Measurements from ENCODE around the gene FAM13C. TPM values are rescaled to one million over a fixed set of nuclear protein-coding genes. Genes with fewer than 3 reads are reported as not detected.

FAM13C gene
- polyA plus RNA-seq, 2 of the 4 experiments (the other 2 are of a cell fraction) = not detected

- Histone ChIP-seq H3K4me3 (no peak overlapping the region), H3K9me3 (no peaks in the 10 kb centered on the region), H3K27ac (no peak overlapping the region), H3K4me1 (no peaks in the 10 kb centered on the region), H3K4me2 (no peak overlapping the region)
- POLR2A ChIA-PET = no interaction called here
- 10% methylated on average over 3 of the region's 3 CpGs for WGBS (ENCODE audit: missing lambda C conversion rate)
- TF ChIP-seq USF2 (IDR thresholded peaks at IDR 0.05) = no peak
- no peak for TF ChIP-seq NPAS2 (CRISPR knock-in tag; IDR thresholded peaks at IDR 0.05; ENCODE audit: borderline replicate concordance)
- no peak for TF ChIP-seq BCL3 (IDR thresholded peaks at IDR 0.05)
- no peak for TF ChIP-seq ZC3H11A (IDR thresholded peaks at IDR 0.05)
- TF ChIP-seq MAX (IDR thresholded peaks at IDR 0.05) = no peak
- TF ChIP-seq FOSL2 (IDR thresholded peaks at IDR 0.05) = no peak
- no peak for TF ChIP-seq FOSL2 (CRISPR knock-in tag; IDR thresholded peaks at IDR 0.05)
- no peak for TF ChIP-seq NR3C1 (IDR thresholded peaks at IDR 0.05)
- ATAC-seq (no peak), DNase-seq (ENCODE audit: low read depth in 1 of 2, low spot score in 1 of 2) (no peak), FAIRE-seq (no peak)
- CTCF ChIA-PET = interaction anchor here (0.7 kb wide), 1 partner anchor 53 kb away, joined by 4 read pairs; no protein-coding TSS in a partner anchor
Measured at GRCh38 chr10:59383908-59384307, 21.6 kb upstream of the FAM13C start.

GRCh38 chr10:59383436-59383835 lies 21.1 kb upstream of the FAM13C start:
- POLR2A ChIA-PET = no interaction called here
- H3K4me2 ChIP-seq = no peak overlapping the region
- no peaks in the 10 kb centered on the region for H3K4me1 ChIP-seq
- ATAC-seq (no peak), DNase-seq (ENCODE audit: low read depth in 1 of 2, low spot score in 1 of 2) (no peak), FAIRE-seq (no peak)
- no peaks in the 10 kb centered on the region for H3K9me3 ChIP-seq
- CTCF ChIA-PET = no interaction called here
- no peak overlapping the region for H3K27ac ChIP-seq
- WGBS (ENCODE audit: missing lambda C conversion rate) = 36% methylated on average over 1 of the region's 1 CpG
- no peak overlapping the region for H3K4me3 ChIP-seq
- TF ChIP-seq HES2 (IDR thresholded peaks at IDR 0.05) = no peak

GRCh38 chr10:59382831-59383295 lies 20.5 kb upstream of the FAM13C start:
- Histone ChIP-seq H3K4me2 (no peak overlapping the region), H3K9me3 (no peaks in the 10 kb centered on the region), H3K4me1 (no peaks in the 10 kb centered on the region), H3K4me3 (no peak overlapping the region), H3K27ac (no peak overlapping the region)
- DNase-seq (ENCODE audit: low read depth in 1 of 2, low spot score in 1 of 2) (no peak), FAIRE-seq (no peak), ATAC-seq (no peak)
- 31% methylated on average over 3 of the region's 3 CpGs for WGBS (ENCODE audit: missing lambda C conversion rate)
- POLR2A ChIA-PET = no interaction called here
- CTCF ChIA-PET = no interaction called here
- TF ChIP-seq ZC3H11A (IDR thresholded peaks at IDR 0.05) = no peak
- TF ChIP-seq MAX (IDR thresholded peaks at IDR 0.05) = no peak
- no peak for TF ChIP-seq CEBPB (IDR thresholded peaks at IDR 0.05)
- no peak for TF ChIP-seq CHD4 (IDR thresholded peaks at IDR 0.05; ENCODE audit: borderline replicate concordance)
- TF ChIP-seq PHF8 (IDR thresholded peaks at IDR 0.05; ENCODE audit: borderline replicate concordance, low read depth) = no peak
- no peak for TF ChIP-seq REST (IDR thresholded peaks at IDR 0.05)
- no peak for TF ChIP-seq FOXS1 (CRISPR knock-in tag; IDR thresholded peaks at IDR 0.05)
- no peak for TF ChIP-seq POLR2AphosphoS2 (conservative IDR thresholded peaks at IDR 0.05; ENCODE audit: low read length)
- TF ChIP-seq ELK1 (IDR thresholded peaks at IDR 0.05; ENCODE audit: low read depth, low read length) = no peak
- TF ChIP-seq KDM1A (IDR thresholded peaks at IDR 0.05; ENCODE audit: low read depth) = no peak
- no peak for TF ChIP-seq ATOH8 (CRISPR knock-in tag; IDR thresholded peaks at IDR 0.05; ENCODE audit: low read depth)
- TF ChIP-seq PBX3 (IDR thresholded peaks at IDR 0.05) = no peak
- TF ChIP-seq RAD21 (conservative IDR thresholded peaks at IDR 0.05 in 1 of 2, IDR thresholded peaks at IDR 0.05 in 1 of 2) = no peak
- TF ChIP-seq MYC (IDR thresholded peaks at IDR 0.05; ENCODE audit: borderline replicate concordance, low read length) = no peak
- TF ChIP-seq RNF2 (IDR thresholded peaks at IDR 0.05; ENCODE audit: borderline replicate concordance, low read depth) = no peak
